ENCODE data around the gene GSTM4. TPM values are rescaled to one million over a fixed set of nuclear protein-coding genes. Genes with fewer than 3 reads are reported as not detected.
A peak's percentile ranks its signal among the peaks of the same experiment; 100 is the strongest.

GSTM4 gene
- total and polyA plus RNA-seq, 10 donors, result 14.8 to 53.8 (median 31.2) TPM

- Histone ChIP-seq H3K9me3 (no peaks in the 10 kb centered on the region), H3K4me1 (peaks cover 28 to 53% (median 44%) of the 10 kb centered on the region in 6 donors), H3K27ac (peak overlapping the region in 2 of 8 donors; percentile 14 to 90), H3K27me3 (replicated peaks in 1 of 7) (no peaks in the 10 kb centered on the region), H3K36me3 (peaks cover 0 to 61% (median 50%) of the 10 kb centered on the region in 6 donors), H3K4me3 (no peak overlapping the region)
- no peak for DNase-seq
- WGBS, 5 donors, result 86 to 92% (median 88%) methylated on average over 32 of the region's 32 CpGs
- intact Hi-C loops (cut with DNase I; ENCODE audit: low total_unique reads), result loop anchor here (5.0 kb wide), 1 partner anchor 79 kb away; the partner anchor contains the start of gene GNAI3
- TF ChIP-seq POLR2AphosphoS5 (IDR thresholded peaks at IDR 0.05), result no peak
- no peak for TF ChIP-seq POLR2A (IDR thresholded peaks at IDR 0.05)
- no peak for TF ChIP-seq CTCF (IDR thresholded peaks at IDR 0.05 in 8 of 11, conservative IDR thresholded peaks at IDR 0.05 in 3 of 11)
Observed at GRCh38 chr1:109625601-109626560, 30.0 kb upstream of the GSTM4 start.

DNA sequence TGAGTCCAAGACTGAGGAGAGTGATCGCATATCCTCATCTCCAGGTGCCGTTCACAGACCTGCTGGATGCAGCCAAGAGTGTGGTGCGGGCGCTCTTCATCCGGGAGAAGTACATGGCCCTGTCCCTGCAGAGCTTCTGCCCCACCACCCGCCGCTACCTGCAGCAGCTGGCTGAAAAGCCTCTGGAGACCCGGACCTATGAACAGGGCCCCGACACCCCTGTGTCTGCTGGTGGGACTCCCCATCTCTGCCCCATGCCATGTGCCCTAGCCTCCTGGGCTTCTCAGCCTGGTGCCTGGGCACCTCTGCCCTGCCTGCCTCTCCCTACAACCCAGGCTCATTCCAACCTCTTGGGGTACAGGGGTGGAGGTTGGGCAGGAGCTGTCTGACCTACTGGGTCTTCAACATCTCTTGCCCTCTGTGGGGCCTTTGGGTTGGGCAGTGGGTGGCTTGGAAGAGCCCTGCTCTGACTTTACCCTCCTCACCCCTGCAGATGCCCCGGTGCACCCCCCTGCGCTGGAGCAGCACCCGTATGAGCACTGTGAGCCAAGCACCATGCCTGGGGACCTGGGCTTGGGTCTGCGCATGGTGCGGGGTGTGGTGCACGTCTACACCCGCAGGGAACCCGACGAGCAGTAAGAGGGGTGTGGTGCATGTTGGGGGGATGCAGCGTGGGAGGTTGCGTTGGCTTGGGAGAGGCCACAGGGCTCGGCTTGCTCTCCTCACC lies 29.1 kb upstream of the GSTM4 start:
- Histone ChIP-seq H3K36me3 (peaks cover 0 to 70% (median 58%) of the 10 kb centered on the region in 6 donors), H3K9me3 (no peaks in the 10 kb centered on the region), H3K27ac (no peak overlapping the region), H3K4me3 (no peak overlapping the region), H3K27me3 (replicated peaks in 1 of 7) (no peaks in the 10 kb centered on the region), H3K4me1 (peaks cover 23 to 52% (median 36%) of the 10 kb centered on the region in 6 donors)
- intact Hi-C loops (cut with DNase I; ENCODE audit: low total_unique reads), result loop anchor here (5.0 kb wide), 1 partner anchor 80 kb away; the partner anchor contains the start of gene GNAI3
- no peak for DNase-seq
- no peak for TF ChIP-seq POLR2A (IDR thresholded peaks at IDR 0.05)
- TF ChIP-seq POLR2AphosphoS5 (IDR thresholded peaks at IDR 0.05), result peak in 2 of 3 donors; percentile 12 to 36
- TF ChIP-seq CTCF (IDR thresholded peaks at IDR 0.05 in 8 of 11, conservative IDR thresholded peaks at IDR 0.05 in 3 of 11), result no peak
- WGBS, 5 donors, result 95 to 98% (median 96%) methylated on average over 9 to 21 of the region's 21 CpGs

- no peaks in the 10 kb centered on the region for H3K27me3 ChIP-seq (replicated peaks in 1 of 7)
- no peaks in the 10 kb centered on the region for H3K9me3 ChIP-seq
- intact Hi-C loops (cut with DNase I; ENCODE audit: low total_unique reads), result loop anchor here (5.0 kb wide), 1 partner anchor 81 kb away; the partner anchor contains the start of gene GNAI3
- no peak overlapping the region for H3K4me3 ChIP-seq
- DNase-seq, result no peak
- 85 to 95% (median 92%) methylated on average over 18 to 23 of the region's 23 CpGs for whole genome bisulfite sequencing, 5 donors
- peaks cover 0 to 80% (median 60%) of the 10 kb centered on the region in 6 donors for H3K36me3 ChIP-seq
- H3K4me1 ChIP-seq, result peaks cover 13 to 49% (median 29%) of the 10 kb centered on the region in 6 donors
- TF ChIP-seq POLR2AphosphoS5 (IDR thresholded peaks at IDR 0.05) (peak in 2 of 3 donors; percentile 16 to 37), CTCF (IDR thresholded peaks at IDR 0.05 in 8 of 11, conservative IDR thresholded peaks at IDR 0.05 in 3 of 11) (no peak), POLR2A (IDR thresholded peaks at IDR 0.05) (no peak)
- no peak overlapping the region for H3K27ac ChIP-seq
Observed at GRCh38 chr1:109627692-109628399, 28.1 kb upstream of the GSTM4 start.

Measured in spleen (tissue), 11 donors.